Measurements from ENCODE around the gene BIN1. TPM values are rescaled to one million over a fixed set of nuclear protein-coding genes. Genes with fewer than 3 reads are reported as not detected.

The BIN1 gene
- total RNA-seq, 1 donor from 2014 or later: 38.3 TPM

DNA sequence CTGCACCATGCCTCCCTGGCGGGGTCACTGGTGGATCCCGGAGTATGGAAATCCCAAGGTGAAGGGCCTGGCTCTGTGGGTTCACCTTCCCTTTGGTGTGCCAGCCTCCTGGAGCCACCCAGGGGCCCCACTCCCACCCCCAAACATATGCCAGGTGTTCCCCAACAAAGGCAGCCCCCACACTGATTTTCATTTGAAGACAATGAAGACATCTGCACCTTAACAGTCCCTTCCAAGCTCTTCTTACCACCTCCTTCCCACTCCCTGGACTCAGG lies 11.7 kb downstream of the BIN1 start:
- Mint-ChIP-seq H3K36me3 (ENCODE audit: low read depth) (no peaks in the 10 kb centered on the region), H3K27me3 (peaks cover 9% of the 10 kb centered on the region), H3K4me1 (no peaks in the 10 kb centered on the region), H3K4me3 (no peak overlapping the region), H3K9me3 (no peaks in the 10 kb centered on the region), H3K27ac (no peak overlapping the region)
- no peak for DNase-seq
- intact Hi-C loops (cut with micrococcal nuclease): no loop called here

DNA sequence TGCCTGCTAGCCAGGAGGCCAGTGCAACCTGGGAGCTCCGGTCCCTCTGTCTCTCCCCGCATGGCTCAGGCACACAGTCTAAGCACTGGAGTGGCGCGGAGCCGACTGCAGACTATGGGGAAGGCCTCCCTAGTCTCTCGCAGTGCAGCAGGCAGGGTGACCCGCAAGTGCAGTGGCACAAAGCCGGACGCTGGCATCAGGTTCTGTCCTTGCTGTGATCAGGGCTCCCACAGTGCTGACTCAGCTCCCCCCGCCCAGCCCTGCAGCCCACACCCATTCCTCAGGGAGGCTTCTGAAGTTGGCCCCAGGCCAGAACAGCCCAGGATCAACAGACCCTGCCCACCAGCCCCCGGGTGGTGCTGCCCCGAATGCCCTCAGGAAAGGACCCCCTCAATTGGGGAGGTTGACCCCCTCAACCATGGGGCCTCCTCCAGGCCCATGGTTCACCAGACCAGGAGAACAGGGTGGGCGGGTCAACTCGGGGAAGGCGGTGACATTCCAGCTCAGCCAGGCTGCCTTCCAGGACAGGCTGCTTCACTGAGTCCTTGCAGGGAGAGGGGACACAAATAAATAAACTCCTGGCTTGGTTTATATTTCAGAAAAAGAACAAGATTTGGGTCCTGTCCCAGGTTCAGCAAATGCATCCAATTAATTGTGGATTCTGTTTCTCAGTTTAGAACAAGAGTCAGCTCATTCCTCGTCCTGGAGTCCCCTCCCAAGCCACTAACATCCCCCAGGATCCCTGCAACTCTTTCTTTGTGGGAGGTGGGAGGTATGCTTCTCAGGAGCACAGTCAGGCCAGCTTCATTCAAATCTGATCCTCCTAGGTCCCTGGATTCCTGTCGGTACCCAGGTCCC lies 12.2 kb downstream of the BIN1 start:
- H3K27ac Mint-ChIP-seq: no peak overlapping the region
- H3K27me3 Mint-ChIP-seq: peaks cover 11% of the 10 kb centered on the region
- H3K9me3 Mint-ChIP-seq: no peaks in the 10 kb centered on the region
- H3K36me3 Mint-ChIP-seq (ENCODE audit: low read depth): no peaks in the 10 kb centered on the region
- intact Hi-C loops (cut with micrococcal nuclease): no loop called here
- DNase-seq: no peak
- no peaks in the 10 kb centered on the region for H3K4me1 Mint-ChIP-seq
- no peak overlapping the region for H3K4me3 Mint-ChIP-seq

DNA sequence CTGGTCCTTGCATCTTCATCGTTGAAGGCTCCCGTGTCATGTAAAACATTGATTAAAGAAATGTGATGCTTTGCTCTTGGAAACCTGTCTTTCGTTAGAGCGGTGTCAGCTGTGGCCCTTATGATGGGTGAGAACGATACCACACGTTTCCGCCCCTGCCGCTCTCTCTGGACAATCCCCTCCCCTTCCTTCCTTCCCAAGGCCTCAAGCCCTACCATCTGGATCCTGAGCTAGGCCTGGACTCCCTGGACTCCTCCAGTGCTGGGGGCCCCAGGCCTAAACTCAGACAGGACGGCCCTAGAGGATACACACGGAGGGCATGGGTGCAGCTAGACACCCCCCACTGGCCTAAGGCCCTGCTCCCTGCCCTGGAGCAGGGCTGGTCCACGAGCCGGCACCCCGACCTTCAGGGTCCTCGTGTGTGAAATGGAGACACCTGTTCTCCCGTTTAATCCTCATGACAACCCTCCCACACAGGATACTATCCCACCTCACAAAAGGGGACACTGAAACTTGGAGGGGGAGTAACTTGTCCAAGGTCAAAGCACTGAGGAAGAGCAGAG lies 13.2 kb downstream of the BIN1 start:
- no peaks in the 10 kb centered on the region for H3K4me1 Mint-ChIP-seq
- no peaks in the 10 kb centered on the region for H3K36me3 Mint-ChIP-seq (ENCODE audit: low read depth)
- intact Hi-C loops (cut with micrococcal nuclease): no loop called here
- H3K27ac Mint-ChIP-seq: no peak overlapping the region
- H3K9me3 Mint-ChIP-seq: no peaks in the 10 kb centered on the region
- H3K27me3 Mint-ChIP-seq: peaks cover 11% of the 10 kb centered on the region
- DNase-seq: no peak
- no peak overlapping the region for H3K4me3 Mint-ChIP-seq

DNA sequence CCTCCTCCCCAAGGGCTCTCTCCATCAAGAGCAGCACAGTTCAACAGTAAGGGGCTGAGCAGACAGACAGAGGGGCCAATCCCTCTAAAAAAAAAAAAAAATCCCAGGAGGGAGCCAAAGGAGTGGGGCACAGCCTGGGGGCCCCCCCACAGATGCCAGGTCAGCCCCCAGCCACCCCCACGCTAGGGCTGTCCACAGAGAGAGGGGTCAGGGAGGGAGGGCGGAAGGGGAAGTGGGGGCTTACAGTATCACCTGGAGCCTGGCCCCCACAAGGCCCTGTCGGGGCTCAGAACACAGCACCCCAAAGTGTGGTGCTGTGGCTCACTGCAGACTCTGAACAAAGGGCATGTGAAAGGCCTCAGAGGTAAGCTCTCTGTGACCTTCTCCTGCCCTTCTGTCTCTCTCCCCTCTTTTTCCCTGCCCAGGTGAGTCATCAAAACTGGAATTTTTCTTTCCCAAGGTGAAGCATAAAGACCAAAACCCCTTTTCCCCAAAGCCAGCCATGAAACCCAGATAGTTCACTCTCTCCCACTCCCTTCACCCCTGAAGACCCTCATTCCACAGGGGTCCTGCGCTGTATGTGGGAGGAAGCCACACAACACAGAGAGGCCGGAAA lies 13.9 kb downstream of the BIN1 start:
- intact Hi-C loops (cut with micrococcal nuclease): no loop called here
- H3K4me3 Mint-ChIP-seq: no peak overlapping the region
- H3K27me3 Mint-ChIP-seq: peaks cover 13% of the 10 kb centered on the region
- no peaks in the 10 kb centered on the region for H3K4me1 Mint-ChIP-seq
- H3K9me3 Mint-ChIP-seq: no peaks in the 10 kb centered on the region
- DNase-seq: no peak
- no peak overlapping the region for H3K27ac Mint-ChIP-seq
- no peaks in the 10 kb centered on the region for H3K36me3 Mint-ChIP-seq (ENCODE audit: low read depth)

DNA sequence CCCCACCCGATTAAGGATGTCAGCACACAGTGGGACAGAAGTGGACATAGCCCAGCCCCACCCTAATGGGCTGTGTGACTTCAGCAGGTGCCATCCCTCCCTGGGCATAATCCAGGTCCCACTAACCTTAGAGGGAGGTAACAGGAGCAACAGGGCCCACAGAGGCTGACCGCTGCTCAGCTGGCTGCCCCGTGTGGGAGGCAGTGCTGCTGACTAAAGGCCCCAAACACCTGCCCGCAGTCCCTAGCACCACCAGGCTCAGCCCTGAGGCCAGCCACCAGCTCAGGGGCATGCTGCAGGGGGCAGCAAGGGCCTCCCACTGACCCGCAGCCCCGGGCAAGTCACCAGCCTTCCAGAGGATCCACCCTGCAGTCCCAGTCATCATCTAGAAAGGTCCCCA lies 14.6 kb downstream of the BIN1 start:
- no peak overlapping the region for H3K27ac Mint-ChIP-seq
- no peaks in the 10 kb centered on the region for H3K36me3 Mint-ChIP-seq (ENCODE audit: low read depth)
- no peaks in the 10 kb centered on the region for H3K9me3 Mint-ChIP-seq
- intact Hi-C loops (cut with micrococcal nuclease): no loop called here
- H3K27me3 Mint-ChIP-seq: peaks cover 13% of the 10 kb centered on the region
- DNase-seq: no peak
- no peak overlapping the region for H3K4me3 Mint-ChIP-seq
- no peaks in the 10 kb centered on the region for H3K4me1 Mint-ChIP-seq

DNA sequence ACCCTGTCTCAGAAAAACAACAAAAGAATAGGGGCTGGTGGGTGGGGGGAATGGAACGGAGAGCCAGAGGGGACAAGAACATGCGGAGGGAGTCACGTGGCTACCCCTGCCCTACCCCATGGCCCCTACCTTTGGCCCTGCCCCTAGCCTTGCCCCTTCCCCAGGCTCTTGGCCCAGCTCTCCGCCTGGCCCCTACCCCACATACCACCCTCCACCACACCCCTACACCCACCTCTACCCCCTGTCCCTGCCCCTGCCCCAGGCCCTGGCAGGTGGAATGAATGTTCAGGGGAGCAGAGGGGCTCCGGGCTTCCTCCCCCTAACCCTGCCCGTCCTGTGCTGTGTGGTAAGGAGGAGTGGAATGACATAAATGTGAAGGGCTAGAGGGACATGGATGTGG lies 15.1 kb downstream of the BIN1 start:
- intact Hi-C loops (cut with micrococcal nuclease): no loop called here

DNA sequence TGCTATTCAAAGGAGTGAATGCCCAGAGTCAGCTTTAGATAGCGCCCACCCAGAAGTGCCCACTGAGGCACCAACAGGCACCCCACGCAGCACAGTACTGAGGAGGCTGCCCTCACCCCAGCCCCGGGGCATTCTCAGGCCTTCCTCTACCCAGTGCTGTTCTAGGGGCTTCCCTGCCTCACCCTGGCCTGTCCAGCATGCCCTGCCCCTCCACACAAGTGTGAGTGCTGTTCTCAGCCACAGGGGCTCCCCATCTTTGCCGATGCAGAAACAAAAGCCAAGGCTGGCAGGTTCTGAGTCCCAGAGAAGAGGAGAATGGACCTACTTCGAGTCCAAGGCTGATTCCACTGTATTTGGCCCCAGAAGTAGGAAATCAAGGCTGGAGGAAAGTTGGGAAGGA lies 15.8 kb downstream of the BIN1 start:
- no peaks in the 10 kb centered on the region for H3K36me3 Mint-ChIP-seq (ENCODE audit: low read depth)
- no peak overlapping the region for H3K27ac Mint-ChIP-seq
- H3K9me3 Mint-ChIP-seq: no peaks in the 10 kb centered on the region
- H3K27me3 Mint-ChIP-seq: peaks cover 11% of the 10 kb centered on the region
- DNase-seq: no peak
- no peak overlapping the region for H3K4me3 Mint-ChIP-seq
- H3K4me1 Mint-ChIP-seq: no peaks in the 10 kb centered on the region
- intact Hi-C loops (cut with micrococcal nuclease): no loop called here

More for the DNA sequence above, 15.1 kb downstream of the BIN1 start:
- H3K36me3 Mint-ChIP-seq (ENCODE audit: low read depth): no peaks in the 10 kb centered on the region
- peaks cover 13% of the 10 kb centered on the region for H3K27me3 Mint-ChIP-seq
- no peak for DNase-seq
- no peak overlapping the region for H3K4me3 Mint-ChIP-seq
- H3K9me3 Mint-ChIP-seq: no peaks in the 10 kb centered on the region
- H3K4me1 Mint-ChIP-seq: no peaks in the 10 kb centered on the region
- no peak overlapping the region for H3K27ac Mint-ChIP-seq

DNA sequence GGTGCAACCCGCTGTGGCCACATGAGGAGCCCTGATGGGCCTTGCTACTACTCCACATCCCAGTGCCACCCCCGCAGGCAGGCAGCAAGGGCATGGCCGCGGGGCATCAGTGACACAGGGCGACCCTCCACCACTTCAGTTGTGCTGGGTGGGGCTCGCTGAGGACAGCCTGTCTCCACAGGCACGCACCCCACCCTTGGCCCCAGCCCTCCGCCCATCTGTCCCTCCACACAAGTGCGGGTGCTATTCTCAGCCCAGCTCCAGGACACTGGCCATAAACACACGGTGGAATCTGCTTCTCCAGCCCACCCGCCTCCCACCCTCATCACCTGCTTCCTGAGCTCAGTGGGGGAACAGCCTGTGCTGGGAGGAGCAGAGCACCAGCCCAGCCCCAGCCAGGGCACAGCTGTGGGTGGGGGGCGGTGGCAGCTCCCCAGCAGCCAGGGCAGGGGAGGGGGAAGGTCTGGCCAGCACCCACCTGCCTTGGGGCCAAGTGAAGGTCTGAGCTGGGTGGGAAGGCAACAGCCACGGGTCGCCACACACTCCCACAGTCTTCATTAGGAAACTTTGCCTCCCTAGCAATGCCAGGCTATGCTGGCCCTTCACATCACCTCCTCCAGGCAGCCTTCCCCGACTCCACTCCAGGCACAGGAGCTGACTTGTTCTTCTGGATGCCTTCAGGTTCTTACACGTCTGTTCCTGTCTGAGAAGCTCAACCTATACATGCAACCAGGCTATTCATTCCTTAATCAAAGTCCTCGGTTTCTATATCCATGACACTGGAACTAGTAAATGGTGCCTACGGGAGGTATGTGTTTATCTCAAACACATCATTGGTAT lies 16.5 kb downstream of the BIN1 start:
- Mint-ChIP-seq H3K9me3 (no peaks in the 10 kb centered on the region), H3K36me3 (ENCODE audit: low read depth) (no peaks in the 10 kb centered on the region), H3K4me3 (no peak overlapping the region), H3K27ac (no peak overlapping the region), H3K4me1 (no peaks in the 10 kb centered on the region), H3K27me3 (peaks cover 11% of the 10 kb centered on the region)
- no peak for DNase-seq
- intact Hi-C loops (cut with micrococcal nuclease): no loop called here

DNA sequence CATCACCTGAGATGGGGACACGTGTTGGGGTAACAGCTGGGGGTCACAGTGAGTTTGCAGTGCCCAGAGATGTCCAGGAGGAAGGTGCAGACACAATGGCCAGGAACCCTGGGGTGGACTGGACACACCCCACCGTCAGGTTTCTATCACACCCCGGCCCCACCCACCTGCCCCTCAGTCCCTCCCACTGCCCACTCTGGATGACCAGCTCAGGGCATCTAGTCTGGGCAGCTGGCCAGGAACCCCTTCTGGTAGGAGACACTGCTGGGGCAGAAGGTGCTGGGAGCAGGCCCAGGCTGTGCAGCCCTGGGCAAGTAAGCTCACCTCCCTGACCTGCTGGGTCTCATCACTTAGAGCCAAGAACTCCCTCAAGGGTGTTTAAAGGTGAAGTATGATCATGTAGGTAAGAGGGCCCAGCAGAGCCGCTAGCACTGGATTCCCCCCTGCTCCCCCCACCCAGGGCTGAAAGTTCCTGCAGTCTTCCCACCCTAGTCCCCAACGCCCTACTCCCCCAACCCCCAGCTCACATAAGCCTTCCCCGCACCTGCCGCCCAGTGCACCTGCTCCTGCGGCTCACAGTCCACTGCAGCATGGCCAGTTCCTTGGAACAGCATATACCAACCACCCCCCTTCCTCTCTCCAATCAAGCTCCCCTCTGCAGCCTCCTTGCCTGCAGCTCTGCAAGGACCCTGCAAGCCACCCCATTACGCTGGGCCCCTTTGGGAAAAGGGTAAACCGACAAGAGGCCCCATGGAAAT lies 17.3 kb downstream of the BIN1 start:
- DNase-seq: no peak
- no peak overlapping the region for H3K27ac Mint-ChIP-seq
- peaks cover 6% of the 10 kb centered on the region for H3K4me1 Mint-ChIP-seq
- no peaks in the 10 kb centered on the region for H3K36me3 Mint-ChIP-seq (ENCODE audit: low read depth)
- intact Hi-C loops (cut with micrococcal nuclease): loop anchor here (10.0 kb wide), 2 partner anchors 325 to 375 kb away; partner anchors contain the start of gene PROC
- H3K9me3 Mint-ChIP-seq: no peaks in the 10 kb centered on the region
- peaks cover 11% of the 10 kb centered on the region for H3K27me3 Mint-ChIP-seq
- H3K4me3 Mint-ChIP-seq: no peak overlapping the region

DNA sequence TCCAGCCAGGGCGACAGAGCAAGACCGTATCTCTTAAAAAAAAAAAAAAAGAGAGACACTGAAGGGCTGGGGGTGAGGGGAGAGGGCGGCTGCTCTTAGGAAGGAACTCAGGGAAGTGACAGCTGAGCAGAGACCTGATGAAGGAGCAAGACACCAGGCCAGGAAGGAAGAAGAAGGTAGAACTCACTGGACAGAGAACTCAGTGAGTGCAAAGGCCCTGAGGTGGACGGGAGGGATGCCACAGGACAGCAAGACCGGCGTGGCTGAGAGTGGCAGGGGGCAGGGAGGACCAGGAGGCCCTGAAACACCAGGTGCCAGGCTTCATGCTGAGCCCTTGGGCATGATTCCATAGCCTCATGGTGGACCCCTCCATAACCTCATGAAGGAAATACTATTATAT lies 18.2 kb downstream of the BIN1 start:
- no peak overlapping the region for H3K27ac Mint-ChIP-seq
- H3K9me3 Mint-ChIP-seq: no peaks in the 10 kb centered on the region
- H3K4me1 Mint-ChIP-seq: peaks cover 15% of the 10 kb centered on the region
- H3K36me3 Mint-ChIP-seq (ENCODE audit: low read depth): no peaks in the 10 kb centered on the region
- intact Hi-C loops (cut with micrococcal nuclease): loop anchor here (10.0 kb wide), 2 partner anchors 326 to 376 kb away; partner anchors contain the start of gene PROC
- peaks cover 11% of the 10 kb centered on the region for H3K27me3 Mint-ChIP-seq
- no peak overlapping the region for H3K4me3 Mint-ChIP-seq
- DNase-seq: no peak

DNA sequence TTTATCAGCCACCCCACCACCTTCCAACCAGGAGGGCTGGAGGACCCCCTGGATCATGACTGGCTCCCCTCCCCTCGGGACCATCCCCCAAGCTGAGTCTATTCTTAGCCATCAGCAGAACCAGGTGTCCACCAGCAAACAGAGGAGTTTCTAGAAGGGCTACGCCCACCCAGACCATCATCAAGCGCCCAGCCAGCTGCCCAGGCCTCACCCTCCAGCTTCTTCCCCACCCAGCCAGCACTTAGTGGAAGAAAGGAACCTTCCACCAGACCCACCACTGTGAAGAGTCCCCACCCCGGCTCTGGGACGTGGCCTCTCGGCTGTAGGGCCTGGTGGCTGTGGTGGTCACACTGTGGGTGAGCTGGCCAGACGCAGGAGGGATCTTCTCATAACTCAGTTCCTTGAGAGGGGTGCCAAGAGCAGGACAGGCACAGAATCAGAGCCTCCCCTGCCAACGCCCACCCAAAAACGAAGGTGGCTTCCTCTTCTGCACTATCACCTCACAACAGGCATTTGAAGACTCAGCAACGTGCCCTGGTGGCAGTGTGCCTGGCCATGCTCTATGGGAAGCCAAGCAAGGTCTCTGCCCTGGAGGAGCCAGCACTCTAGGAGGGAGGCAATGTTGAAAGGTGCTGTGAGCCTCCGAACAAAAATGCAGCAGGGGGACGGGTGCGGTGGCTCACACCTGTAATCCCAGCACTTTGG lies 19.0 kb downstream of the BIN1 start:
- Mint-ChIP-seq H3K27me3 (peaks cover 8% of the 10 kb centered on the region), H3K9me3 (no peaks in the 10 kb centered on the region), H3K36me3 (ENCODE audit: low read depth) (no peaks in the 10 kb centered on the region), H3K27ac (no peak overlapping the region), H3K4me1 (peaks cover 21% of the 10 kb centered on the region), H3K4me3 (no peak overlapping the region)
- no peak for DNase-seq
- intact Hi-C loops (cut with micrococcal nuclease): loop anchor here (10.0 kb wide), 2 partner anchors 327 to 377 kb away; partner anchors contain the start of gene PROC

DNA sequence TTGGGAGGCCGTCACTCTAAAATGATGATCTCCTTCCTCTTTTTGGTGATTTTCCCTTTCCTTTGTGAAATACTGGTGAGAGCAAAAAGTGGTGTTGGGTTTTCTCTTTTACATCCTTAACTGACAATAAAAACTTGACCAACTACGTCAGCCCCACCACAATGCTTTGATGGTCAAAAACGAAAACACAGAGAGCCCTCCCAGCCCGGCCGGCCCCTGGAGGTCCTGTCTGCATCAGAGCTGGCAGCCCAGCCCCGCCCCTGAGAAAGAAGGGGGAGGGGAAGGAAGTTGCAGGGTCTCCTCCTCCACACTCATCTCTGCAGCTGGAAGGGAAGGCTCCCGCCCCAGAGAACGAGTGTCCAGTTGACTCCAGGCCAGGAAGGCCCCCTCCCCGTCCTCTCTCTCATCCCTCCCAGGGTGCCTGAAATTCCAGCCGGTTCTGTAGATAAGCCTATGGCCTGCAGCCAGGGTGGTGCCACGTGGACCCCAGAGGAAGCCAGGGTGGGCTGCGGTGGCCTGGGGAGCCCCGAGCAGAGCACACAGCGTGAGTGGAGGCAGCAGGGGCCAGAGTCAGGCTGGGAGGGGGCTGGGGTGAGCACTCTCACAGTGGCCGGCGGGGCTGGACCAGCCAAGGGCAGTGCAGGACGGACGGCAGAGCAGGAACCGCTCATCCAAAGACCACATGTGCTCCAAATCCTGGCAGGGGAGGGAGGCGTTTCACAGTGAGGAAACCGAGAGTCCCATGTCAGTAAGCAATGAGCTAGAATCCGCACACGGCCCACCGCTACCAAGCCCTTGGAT lies 19.8 kb downstream of the BIN1 start:
- Mint-ChIP-seq H3K27ac (no peak overlapping the region), H3K4me1 (peaks cover 27% of the 10 kb centered on the region), H3K9me3 (no peaks in the 10 kb centered on the region), H3K4me3 (no peak overlapping the region), H3K36me3 (ENCODE audit: low read depth) (no peaks in the 10 kb centered on the region), H3K27me3 (peaks cover 7% of the 10 kb centered on the region)
- intact Hi-C loops (cut with micrococcal nuclease): loop anchor here (10.0 kb wide), 2 partner anchors 328 to 378 kb away; partner anchors contain the start of gene PROC
- no peak for DNase-seq

All from activated CD4-positive, alpha-beta T cell treated with anti-CD3 and anti-CD28 coated beads, Interleukin-2, amount 10 ng/mL, durations not matched to agents 24 days and 14 days (primary cell).